ENCODE results near the gene ALPK3.

ALPK3 gene

GRCh38 chr15:84781495-84781894 is 35.7 kb upstream of the ALPK3 start:
- no peak for DNase-seq (ENCODE audit: low spot score)
- TF ChIP-seq CTCF (IDR thresholded peaks at IDR 0.05; ENCODE audit: extremely low read depth, missing control alignments) = no peak

- DNase-seq (ENCODE audit: low spot score) = no peak
- TF ChIP-seq CTCF (IDR thresholded peaks at IDR 0.05; ENCODE audit: extremely low read depth, missing control alignments) = no peak
These were observed 34.8 kb upstream of the ALPK3 start for GRCh38 chr15:84782346-84782745.

- TF ChIP-seq CTCF (IDR thresholded peaks at IDR 0.05; ENCODE audit: extremely low read depth, missing control alignments) = no peak
- DNase-seq (ENCODE audit: low spot score) = no peak
These were observed 33.5 kb upstream of the ALPK3 start for GRCh38 chr15:84783493-84784251.

GRCh38 chr15:84784262-84784661 is 32.9 kb upstream of the ALPK3 start:
- DNase-seq (ENCODE audit: low spot score) = no peak
- TF ChIP-seq CTCF (IDR thresholded peaks at IDR 0.05; ENCODE audit: extremely low read depth, missing control alignments) = no peak

GRCh38 chr15:84785053-84785452 is 32.1 kb upstream of the ALPK3 start:
- no peak for DNase-seq (ENCODE audit: low spot score)
- TF ChIP-seq CTCF (IDR thresholded peaks at IDR 0.05; ENCODE audit: extremely low read depth, missing control alignments) = no peak

GRCh38 chr15:84788500-84788899 is 28.7 kb upstream of the ALPK3 start:
- TF ChIP-seq CTCF (IDR thresholded peaks at IDR 0.05; ENCODE audit: extremely low read depth, missing control alignments) = no peak

GRCh38 chr15:84789762-84790161 is 27.4 kb upstream of the ALPK3 start:
- TF ChIP-seq CTCF (IDR thresholded peaks at IDR 0.05; ENCODE audit: extremely low read depth, missing control alignments) = no peak
- DNase-seq (ENCODE audit: low spot score) = no peak

More at GRCh38 chr15:84788500-84788899, 28.7 kb upstream of the ALPK3 start:
- no peak for DNase-seq (ENCODE audit: low spot score)

Measured in GM20000 (cell line).